Measurements from ENCODE around the gene CNOT10.
A peak's percentile ranks its signal among the peaks of the same experiment; 100 is the strongest.
"Not testable (repeated sequence)": the region's sequence is repeated elsewhere in the genome, so short reads cannot be mapped to it uniquely, and the experiment has no call there.

CNOT10 gene

DNA sequence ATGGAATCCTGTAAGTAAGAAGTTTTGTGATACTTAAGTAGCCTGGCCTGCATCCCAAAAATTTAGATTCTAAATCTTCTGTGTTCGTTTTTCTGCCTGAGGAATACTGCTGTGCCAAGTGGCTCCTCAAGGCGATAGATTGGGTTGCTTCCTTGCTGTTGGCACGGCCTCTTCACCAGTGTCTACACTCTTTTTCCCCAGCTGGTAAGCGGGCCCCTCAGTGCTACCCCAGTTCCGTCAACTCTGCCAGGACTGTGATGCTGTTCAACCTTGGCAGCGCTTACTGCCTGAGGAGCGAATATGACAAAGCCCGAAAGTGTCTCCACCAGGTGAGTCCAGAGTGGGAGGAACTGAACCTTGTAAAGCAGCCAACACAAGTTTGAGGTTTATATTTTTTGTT, 79.5 kb downstream of the CNOT10 start:
- DNase-seq: no peak

DNA sequence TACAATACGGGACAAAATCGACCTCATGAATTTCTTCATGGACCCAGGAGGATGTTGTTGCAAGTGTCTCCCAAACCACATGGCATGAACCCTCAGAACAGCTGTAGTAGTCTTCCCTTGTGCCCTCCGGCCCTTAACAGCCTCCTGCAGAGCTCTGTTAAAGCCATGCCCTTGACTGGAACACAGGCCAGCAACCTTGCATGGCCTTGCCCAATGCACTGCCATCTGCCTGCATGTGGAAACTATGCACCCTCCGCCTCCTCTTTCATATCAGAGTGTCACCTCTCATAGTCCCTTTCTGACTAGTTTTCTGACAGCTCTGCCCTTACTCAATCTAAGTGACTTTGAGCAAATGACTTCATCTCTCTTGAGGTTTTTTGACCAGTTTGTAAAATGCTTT, 93.4 kb downstream of the CNOT10 start:
- DNase-seq: no peak

DNA sequence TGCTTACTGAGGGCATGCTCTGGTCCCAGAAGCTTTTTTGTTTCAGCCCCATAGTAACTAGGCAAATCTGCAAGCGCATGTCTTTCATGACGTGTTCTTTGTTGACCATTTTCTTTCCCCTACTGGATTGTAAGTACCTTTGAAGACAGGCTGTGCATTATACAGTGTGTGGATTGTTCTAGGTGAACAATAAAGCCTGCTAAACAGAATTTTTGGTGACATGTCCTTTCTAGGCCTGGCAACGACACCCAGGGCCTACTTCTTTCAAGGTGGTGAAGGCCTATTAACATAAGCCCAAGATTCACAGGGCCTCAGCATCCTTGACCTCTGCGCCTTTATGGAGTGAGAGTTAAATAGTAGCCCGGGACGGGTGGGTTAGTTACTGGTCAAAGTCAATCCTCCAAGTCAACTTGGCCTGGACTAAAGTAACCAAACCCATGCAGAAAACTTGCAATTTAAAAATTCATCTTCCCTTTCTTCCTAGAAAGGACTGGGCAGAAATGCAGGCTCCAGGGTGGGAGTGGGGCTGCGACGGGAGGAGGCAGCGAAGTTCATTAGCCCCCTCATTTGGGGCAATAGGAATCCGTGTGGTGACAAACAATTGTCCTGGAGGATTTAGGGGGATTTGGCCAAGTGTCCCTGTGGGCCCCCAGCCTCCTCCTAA, 95.2 kb downstream of the CNOT10 start:
- DNase-seq: no peak

DNA sequence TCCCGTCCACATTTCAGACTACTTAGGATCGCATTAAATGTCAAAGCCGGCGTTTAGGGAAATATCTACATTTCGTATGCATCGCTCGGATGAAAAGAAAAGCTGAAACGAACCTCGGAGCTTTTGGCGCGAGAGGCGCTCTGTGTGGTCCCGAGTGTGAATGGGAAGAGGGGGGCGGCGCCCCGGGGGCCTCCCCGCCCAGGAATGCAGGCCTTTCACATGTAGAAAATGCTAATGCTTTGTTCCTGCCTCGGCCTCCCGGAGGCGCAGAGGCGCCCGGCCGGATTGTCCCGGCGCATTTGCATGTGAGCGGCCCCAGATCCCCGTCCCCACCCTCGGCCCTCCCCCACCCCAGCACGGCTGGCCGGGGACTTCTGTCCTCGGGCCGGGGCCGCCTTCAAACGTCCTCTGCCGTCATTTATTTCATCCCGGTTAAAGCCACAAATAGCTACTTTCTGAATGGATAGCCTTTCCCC, 95.8 kb downstream of the CNOT10 start:
- DNase-seq: no peak

DNA sequence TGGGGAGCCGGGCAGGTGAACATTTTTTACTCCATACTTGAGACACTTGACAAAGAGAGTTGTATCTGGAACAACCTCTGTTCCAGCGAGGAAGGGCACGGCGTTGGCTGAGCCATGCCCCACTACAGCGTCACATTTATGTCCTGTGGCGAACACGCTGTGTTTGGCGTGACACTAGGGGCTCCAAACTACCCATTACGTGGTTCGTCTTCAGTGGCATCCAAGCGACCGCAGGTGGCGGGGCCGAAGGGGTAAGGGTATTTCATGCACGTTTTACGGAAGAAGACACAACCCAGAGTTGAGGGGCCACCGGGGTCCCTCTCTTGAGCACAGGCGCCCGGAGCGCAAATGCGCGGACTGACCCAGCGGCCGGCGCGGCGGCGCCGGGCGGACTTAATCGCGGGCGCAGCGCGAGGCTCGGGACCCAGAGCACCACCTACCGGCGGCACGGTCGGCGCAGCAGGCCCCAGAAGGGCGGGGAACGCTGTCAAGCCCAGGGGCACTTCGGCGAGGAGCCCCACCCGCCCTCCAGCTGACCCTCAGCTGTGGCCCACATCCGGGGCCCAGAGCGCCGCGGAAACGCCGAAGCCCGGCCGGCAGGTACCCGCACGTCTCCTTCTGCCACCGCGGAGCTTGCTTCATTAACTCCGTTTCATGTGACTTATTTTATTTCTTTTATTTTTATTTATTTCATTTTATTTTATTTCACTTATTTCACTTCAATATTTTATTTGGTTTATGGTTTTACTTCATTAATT, 96.4 kb downstream of the CNOT10 start:
- peak; percentile 30 to 45 (median 34) for DNase-seq

DNA sequence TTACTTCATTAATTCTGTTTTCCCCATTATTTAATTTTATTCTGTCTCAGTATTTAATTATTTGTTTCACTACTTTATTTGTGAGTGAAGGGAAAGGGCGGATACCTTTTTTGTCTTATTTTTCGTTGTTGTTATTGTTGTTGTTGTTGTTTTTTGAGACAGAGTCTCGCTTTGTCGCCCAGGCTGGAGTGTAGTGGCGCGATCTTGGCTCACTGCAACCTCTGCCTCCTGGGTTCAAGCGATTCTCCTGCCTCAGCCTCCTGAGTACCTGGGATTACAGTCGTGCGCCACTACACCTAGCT, 96.9 kb downstream of the CNOT10 start:
- not testable (repeated sequence) for DNase-seq

DNA sequence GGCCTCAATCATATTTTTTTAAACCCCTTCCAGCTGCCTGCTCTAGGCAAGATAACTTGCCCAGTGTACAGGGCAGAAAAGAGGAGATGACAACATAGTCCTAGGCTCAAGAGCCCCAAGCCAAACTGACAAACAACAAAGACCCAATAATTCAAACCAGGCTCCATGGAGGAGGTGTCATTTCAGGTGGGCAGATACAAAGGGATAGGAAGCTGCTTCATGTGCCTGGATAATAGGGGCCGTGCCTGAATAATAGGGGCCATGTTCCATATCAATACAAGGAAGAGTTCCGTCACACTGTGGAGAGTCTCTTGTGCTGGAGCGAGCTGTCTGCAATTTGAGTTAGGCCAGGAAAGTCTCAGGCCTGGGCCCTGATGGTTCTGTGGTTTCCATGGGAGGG, 97.4 kb downstream of the CNOT10 start:
- DNase-seq: no peak

DNA sequence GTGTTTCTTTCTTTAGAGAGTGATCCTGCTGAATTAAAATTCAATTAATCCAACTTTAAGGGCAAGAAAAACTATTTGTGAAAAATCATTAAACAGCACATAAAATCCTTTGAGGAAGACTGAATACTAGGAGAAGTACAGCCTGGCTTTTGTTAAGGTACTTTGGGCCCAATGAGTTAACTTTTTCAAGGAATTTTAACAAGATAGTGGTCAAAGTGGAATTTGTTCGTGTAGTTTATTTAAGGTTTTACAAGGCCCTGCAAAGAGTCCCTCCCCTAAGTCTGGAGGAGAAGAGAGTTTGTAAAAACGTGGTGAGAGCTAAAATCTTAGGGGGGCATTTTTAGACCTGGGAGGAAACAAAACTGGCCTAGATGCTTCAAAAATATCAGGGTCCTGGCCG, 106.8 kb downstream of the CNOT10 start:
- no peak for DNase-seq

DNA sequence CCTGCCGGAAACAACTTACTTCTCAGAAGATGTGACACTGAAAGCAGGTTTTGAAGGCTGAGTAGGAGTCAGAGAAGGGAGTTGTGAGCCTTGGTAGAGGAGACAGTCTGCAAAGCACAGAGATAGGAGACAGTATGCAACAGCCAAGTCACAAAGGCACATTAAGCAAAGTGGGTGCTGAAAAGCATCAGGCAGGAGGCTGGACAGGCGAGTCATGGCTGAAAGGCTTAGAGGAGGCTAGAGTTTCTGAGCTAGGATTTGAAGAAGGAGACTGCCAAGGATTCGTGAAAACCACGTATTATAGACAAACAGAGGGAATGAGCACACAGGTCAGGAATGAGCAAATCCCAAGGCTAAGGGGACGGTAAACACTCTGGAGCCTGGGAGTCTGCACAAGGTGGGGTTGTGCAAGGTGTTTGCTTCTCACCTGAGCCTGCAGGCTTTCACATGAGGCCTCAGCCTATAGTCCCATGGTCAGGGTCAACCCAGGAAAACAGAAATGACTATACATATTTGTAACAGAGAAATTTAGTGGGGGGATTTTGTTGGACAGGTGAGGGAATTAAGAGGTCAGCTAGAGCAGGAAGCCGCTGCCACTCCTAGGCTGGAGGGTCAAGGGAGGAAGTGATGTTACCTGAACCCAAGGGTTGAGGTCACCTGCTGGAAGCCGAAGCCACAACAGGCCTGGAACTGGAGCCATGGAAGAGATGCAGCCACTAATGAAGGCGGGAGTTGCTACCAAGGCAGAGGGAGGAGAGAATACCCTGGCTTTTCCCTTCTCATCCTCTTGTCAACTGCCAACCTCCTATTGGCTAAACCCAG, 109.7 kb downstream of the CNOT10 start:
- DNase-seq: no peak

DNA sequence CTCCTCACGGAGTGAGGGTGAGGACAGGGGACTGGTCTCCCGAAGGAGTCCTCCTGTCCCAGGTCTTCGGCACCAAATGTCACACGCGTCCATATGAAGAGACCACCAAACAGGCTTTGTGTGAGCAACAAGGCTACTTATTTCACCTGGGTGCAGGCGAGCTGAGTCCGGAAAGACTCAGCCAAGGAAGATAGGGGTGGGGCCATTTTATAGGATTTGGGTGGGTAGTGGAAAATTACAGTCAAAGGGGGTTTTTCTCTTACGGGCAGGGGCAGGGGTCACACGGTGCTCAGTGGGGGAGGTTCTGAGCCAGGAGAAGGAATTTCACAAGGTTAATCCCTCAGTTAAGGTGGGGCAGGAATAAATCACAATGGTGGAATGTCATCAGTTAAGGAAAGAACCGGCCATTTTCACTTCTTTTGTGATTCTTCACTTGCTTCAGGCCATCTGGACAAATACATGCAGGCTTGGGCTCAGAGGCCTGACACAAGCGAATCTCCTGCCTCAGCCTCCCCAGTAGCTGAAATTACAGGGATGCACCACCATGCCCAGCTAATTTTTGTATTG, 111.5 kb downstream of the CNOT10 start:
- not testable (repeated sequence) for DNase-seq

DNA sequence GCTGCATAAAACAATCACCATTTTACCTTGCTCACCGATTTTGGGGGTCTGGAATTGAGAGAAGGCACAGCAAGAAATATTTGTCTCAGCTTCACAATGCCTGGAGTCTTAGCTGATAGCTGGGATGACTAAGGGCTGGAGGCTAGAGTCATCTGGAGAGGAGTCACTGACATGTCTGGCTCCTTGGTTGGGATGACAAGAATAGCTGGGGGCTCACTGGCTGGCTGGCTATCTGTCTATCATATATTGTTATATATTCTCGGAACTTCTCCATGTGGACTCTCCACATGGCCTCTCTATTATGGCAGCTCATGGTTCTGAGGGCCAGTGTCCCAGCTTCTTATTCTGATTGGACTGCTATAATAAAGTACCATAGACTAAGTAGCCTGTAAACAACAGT, 112.8 kb downstream of the CNOT10 start:
- DNase-seq: no peak

DNA sequence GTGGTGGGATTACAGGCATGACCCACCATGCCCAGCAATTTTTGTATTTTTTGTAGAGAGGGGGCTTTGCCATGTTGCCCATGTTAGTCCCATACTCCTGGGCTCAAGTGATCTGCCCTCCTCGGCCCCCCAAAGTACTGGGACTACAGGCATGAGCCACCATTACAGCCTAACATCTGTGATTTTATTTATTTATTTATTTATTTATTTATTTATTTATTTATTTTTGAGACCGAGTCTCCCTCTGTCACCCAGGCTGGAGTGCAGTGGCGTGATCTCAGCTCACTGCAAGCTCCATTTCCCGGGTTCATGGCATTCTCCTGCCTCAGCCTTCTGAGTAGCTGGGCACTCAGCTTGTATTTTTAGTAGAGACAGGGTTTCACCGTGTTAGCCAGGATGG, 116.5 kb downstream of the CNOT10 start:
- not testable (repeated sequence) for DNase-seq

DNA sequence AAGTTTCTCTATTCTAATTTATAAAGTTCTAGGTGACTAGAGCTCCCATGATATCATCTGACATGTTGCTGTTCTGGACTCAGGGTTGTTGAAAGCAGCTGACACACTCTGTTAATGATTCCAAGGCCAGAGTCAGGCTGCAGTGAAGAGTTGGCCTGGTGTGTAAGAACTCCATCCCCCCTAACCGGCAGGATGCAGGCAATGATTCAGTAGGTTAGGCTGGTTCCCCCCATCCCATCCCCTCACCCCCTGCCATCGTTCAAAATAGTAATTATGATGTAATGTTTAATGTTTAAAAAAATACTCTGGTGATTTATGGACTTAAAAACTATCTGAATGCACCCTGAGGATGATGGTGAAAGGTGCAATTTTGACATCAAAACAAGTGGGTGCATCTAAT, 128.2 kb downstream of the CNOT10 start:
- DNase-seq: no peak

DNA sequence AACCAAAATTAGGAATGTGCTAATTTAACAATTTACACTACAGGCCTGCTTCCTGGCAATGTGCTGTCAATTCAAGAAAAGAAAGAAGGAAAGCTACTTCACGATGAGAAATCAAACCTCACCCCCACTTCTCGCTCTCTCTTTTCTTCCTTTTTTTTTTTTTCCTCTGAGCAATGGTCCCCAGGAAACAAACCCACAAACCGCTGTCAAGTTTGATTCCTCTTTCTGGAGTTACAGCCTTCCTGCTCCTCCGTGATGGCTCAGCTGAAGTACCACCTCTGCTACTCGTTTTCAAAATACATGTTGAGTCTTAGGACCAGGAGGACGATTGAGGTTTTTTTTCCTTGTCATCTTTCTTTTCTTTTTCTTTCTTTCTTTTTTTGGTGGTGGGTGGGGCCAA, 129.4 kb downstream of the CNOT10 start:
- no peak for DNase-seq

DNA sequence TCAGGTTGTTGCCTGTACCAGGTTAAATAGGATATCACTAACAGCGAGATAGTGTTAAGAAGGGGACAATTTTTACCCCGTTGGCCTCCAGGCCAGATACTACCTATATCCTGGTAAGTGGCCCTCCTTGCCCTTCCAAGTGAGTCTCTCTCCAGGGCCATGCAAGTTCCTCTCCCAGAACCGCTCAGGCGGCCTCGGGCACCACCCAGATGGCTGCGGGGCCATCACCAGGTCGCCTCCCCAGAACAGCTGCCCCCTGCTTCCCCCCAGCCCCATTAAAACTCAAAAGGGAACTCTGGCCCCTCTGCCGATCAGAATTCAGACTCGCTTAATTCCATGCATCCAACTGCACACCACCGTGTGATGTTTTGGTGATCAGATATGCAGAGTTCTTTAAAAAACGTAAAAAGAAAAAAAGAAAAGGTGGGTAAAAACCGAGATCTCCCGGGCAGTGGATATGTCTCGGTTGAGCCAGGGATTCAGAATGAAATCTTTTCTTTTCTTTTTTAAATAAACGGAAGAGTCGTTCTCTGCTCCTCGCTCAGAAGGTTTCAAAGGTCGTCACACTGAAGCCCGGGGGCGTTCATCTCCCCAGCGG, 131.0 kb downstream of the CNOT10 start:
- DNase-seq: no peak

DNA sequence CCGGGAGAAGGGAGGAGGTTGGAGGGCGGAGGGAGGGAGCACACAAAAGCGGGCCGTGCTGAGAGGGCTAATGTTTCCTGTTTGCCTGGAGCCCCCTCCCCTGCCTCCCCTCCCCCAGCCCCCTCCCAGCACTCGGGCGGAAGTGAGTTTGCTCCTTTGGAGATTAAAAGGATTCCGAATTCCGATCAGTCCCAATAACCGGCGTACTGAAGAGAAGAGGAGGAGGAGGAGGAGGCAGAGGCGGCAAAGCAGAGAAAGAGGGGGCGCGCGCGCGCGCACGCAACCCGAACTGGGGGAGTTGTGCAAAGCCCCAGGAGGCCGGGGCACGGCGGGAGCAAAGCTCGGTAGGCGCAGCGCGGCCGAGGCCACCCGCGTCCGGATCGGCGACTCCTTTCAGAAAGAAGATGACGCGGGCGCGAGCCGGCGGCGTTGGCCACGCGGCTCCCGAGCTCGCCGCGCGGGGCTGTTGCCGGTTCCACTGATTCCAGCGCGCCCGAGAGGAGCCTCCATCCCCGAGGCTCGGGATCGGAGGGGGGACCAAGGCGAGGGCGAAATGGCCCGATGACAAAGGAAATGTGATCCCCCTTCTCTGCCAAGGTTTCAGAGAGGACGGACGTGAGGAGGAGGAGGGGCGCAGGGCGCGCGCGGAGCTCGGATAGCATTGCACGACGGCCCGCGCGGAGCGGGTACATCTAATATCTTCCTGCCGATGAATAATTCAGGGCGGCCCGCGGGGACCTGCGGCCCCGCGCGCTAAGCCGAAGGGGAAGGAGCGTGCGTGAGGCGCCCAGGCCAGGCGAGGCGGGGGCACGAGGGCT, 131.7 kb downstream of the CNOT10 start:
- no peak for DNase-seq

DNA sequence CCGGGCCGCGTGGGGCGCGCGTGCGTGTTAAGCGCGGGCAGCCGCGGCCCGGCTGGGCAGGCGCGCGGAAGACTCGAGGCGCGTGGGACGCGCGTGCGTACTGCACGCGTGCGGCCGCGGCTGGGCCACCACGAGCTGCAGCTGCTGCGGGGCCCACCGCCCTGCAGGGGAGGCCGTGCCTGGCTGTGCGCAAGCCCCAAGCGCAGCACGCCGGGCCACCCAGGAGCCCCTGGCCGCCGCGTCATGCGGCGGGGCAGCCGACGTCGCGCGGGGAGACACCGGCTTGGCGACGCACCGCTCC, 132.2 kb downstream of the CNOT10 start:
- no peak for DNase-seq

DNA sequence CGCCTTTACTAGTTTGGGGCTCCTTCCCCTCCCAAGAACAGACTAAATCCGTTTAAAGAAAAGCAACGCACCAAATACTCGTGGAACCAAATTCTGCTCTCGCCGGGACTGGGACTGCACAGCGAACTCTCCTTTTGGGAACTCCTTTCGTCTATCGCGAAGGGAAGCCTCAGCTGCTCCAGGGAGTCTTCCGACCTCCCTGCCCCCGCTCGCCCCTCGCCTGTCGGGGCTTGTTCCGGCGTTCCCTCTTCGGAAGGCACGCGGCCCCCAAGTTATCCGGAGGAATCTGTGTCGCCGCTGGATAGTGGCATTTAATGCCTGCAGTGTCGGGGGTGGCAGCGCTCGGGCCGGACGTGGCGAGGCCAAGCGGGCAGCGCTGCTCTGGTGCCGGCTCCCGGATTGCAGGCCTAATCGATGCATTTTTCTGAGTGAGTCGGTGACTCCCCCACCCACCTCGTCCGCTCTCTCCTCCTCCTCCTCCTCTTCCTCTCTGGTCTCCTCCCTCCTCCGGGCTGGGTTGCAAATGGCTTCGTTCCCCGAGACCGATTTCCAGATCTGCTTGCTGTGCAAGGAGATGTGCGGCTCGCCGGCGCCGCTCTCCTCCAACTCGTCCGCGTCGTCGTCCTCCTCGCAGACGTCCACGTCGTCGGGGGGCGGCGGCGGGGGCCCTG, 132.7 kb downstream of the CNOT10 start, which contains the start of gene TRIM71:
TRIM71 (plus strand) TSS at position 440 of the 671 bp plus-strand sequence; CDS start at position 524, 84 bp downstream.
- DNase-seq: no peak

DNA sequence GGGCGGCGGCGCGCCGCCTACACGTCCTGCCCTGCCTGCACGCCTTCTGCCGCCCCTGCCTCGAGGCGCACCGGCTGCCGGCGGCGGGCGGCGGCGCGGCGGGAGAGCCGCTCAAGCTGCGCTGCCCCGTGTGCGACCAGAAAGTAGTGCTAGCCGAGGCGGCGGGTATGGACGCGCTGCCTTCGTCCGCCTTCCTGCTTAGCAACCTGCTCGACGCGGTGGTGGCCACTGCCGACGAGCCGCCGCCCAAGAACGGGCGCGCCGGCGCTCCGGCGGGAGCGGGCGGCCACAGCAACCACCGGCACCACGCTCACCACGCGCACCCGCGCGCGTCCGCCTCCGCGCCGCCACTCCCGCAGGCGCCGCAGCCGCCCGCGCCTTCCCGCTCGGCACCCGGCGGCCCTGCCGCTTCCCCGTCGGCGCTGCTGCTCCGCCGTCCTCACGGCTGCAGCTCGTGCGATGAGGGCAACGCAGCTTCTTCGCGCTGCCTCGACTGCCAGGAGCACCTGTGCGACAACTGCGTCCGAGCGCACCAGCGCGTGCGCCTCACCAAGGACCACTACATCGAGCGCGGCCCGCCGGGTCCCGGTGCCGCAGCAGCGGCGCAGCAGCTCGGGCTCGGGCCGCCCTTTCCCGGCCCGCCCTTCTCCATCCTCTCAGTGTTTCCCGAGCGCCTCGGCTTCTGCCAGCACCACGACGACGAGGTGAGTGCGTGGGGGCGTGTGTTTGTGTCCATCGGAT, 133.4 kb downstream of the CNOT10 start:
- no peak for DNase-seq

DNA sequence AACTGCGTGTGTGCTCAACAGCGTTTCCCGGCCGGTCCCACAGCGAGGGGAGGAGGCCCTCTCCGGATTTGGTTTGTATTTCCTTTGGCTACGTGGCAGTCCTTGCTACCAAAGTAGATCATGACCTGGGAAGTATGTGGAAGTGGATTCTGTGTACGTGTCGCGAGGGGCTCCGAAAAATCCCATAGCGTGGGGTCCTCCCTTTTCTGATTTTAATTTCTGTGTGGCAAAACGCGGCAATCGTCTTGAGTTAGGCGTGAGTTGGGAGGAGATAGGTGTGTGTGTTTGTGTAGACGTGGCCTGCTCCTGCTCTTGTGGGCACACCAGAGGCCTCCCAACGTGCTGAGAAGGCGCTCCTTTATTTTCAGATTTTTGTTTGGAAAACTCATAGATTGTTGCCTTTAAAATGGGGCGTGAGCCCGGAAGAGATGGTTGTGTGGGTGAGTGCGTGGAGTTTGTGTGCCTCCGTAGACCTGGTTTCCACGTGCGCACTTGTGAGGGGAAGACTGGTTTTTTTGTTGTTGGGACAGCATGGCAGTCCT, 134.1 kb downstream of the CNOT10 start:
- no peak for DNase-seq
